GM12801 (cell line): Measurements from ENCODE around the gene SEC62.

Source experiments
- CTCF ChIP-seq: IDR thresholded peaks from one replicate; pipeline ENCODE4 v1.5.1; 2011; ENCODE audit warnings: control low read depth; ENCODE audit not compliant: insufficient read length; ENCODE audit errors: extremely low read depth

SEC62 gene

DNA sequence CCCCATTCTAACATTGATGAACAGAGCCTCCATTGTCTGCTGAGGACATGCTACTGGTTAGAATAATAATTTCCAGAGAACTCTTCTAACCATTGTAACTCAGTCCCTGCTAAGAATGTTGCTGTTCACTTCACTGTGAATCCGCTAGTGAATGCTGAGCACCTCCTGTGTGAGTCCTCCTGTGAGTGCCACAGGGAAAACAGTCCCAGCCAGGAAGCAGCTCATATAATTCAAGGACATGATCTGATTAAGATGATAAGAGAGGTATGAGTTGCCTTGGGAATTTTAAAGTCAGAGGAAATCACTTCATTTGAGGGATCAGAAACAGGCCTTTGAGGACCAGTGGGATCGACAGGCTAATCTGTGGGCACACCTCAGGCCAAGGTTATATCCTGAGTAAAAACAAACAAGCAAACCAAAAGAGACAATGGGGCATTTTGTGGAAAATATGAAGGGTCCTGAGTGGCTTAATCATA is 37.3 kb downstream of the SEC62 start:
- TF ChIP-seq CTCF: no peak

DNA sequence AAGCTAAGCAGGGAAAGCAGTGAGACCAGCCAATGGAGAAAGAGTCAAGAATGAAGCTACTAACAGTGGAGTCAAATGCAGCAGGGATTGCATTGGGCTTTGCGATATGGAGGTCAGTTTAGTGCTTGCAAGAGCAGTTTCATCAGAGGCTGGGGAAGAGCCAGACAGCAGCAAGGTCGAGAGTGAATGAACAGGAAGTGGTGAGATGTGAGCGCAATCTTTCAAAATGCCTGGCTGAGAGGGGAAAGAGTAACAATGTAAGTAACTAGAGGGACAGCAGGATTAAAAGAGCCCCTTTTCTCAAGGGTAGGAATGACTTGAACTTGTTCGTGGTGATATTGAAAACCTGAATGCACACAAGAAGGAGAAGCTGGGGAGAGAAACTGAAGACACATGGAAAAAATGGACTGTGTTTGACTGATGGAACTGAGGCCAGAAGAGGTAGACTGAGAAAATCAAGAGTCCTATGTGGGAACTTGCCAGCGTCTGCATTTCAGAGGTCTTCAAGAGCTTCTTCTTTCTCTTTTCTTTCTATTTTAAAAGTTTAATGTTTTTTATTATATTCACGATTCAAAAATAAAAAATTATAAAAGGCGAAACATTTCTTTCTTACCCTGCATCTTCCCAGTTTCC is 40.5 kb downstream of the SEC62 start:
- no peak for TF ChIP-seq CTCF

- TF ChIP-seq CTCF: no peak
These were observed 43.9 kb downstream of the SEC62 start for GRCh38 chr3:170010498-170010897.

DNA sequence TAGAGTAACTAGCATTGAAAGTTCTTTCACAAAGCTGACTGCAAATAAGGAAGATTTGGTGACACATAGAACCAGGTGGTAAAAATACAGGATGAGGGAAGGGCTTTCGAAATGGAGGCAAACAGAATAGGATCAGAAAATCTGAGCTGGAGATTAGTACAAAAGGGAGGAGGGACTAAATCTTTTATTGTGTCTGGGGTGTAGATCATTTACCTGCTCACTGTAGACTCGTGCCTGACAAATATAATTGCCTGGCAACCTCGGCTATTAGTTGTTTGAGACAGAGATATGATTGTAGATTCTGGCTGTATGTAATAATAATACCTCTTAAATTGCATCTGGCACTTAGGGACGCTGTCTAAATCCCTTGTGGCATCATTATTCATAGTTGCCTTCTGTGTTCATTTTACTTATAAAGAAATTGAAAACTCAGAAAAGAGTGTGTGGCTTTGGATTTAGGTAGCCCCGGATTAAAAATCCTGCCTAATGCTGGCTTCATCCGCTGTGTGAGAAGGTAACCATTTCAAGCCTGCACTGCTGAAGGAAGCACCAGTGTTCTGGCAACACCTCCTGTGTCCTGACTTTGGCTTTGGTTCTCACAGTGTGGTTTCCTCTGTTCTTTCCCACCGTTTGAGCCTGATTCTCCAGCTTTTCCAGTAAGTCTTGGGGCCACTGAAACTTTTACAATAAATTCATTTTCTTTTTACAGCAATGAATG is 46.2 kb downstream of the SEC62 start:
- no peak for TF ChIP-seq CTCF

- no peak for TF ChIP-seq CTCF
These were observed 49.5 kb downstream of the SEC62 start for GRCh38 chr3:170016057-170016456.

DNA sequence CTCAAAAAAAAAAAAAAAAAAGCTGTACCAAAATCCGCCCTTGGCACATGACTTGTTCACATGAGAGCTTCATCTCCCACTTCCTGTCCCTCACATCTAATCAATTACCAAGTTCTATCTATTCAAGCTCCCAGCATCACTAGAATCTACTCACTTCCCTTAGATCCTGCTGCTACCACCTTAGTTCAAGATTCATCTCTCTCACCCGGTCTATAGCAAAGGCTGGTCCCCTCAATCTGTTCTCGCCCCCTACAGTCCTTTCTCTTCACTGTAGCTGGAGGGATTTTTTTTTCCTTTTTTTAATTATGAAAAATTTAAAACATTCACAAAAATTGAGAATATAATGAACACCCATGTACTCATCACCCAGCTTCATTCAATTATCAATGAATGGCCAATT is 54.5 kb downstream of the SEC62 start:
- TF ChIP-seq CTCF: no peak

DNA sequence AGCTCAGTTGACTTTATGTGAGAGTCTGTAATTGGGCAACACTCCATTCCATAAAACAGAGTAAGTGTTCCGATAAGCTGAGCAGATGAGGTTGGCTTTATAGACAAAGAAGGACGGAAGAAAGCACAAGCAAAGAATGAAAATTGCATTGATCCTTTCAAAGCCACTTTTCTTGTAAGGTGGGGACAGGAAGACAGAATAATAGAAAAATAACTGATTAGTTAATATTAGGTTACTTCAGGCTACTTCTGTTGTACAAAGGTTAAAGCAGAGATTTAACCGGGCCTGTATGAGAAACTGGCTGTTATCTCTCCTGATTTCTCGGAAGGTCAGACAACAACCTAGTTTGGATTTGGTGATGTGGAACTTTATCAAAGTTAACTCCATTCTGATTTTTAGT is 55.7 kb downstream of the SEC62 start:
- TF ChIP-seq CTCF: no peak
